ENCODE data around the gene SLC9A7. TPM values are rescaled to one million over a fixed set of nuclear protein-coding genes. Genes with fewer than 3 reads are reported as not detected.

The SLC9A7 gene
- total RNA-seq, 1 donor = 63.2 TPM

- peak; percentile 73 for DNase-seq (ENCODE audit: low read depth)
- TF ChIP-seq CTCF (IDR thresholded peaks at IDR 0.05; ENCODE audit: insufficient read depth, low read length) = no peak
- no peak overlapping the region for H3K4me3 ChIP-seq (ENCODE audit: low read depth, low read length)
Observed at GRCh38 chrX:46582325-46582724, 176.6 kb downstream of the SLC9A7 start.

- no peak for DNase-seq (ENCODE audit: low read depth)
- TF ChIP-seq CTCF (IDR thresholded peaks at IDR 0.05; ENCODE audit: insufficient read depth, low read length) = no peak
- no peak overlapping the region for H3K4me3 ChIP-seq (ENCODE audit: low read depth, low read length)
Observed at GRCh38 chrX:46580613-46581012, 178.3 kb downstream of the SLC9A7 start.

GRCh38 chrX:46579250-46579649 lies 179.7 kb downstream of the SLC9A7 start:
- no peak for DNase-seq (ENCODE audit: low read depth)
- H3K4me3 ChIP-seq (ENCODE audit: low read depth, low read length) = no peak overlapping the region
- TF ChIP-seq CTCF (IDR thresholded peaks at IDR 0.05; ENCODE audit: insufficient read depth, low read length) = no peak

GRCh38 chrX:46577221-46578005 lies 181.5 kb downstream of the SLC9A7 start:
- H3K4me3 ChIP-seq (ENCODE audit: low read depth, low read length) = no peak overlapping the region
- peak; percentile 59 for DNase-seq (ENCODE audit: low read depth)
- TF ChIP-seq CTCF (IDR thresholded peaks at IDR 0.05; ENCODE audit: insufficient read depth, low read length) = no peak

- no peak overlapping the region for H3K4me3 ChIP-seq (ENCODE audit: low read depth, low read length)
- TF ChIP-seq CTCF (IDR thresholded peaks at IDR 0.05; ENCODE audit: insufficient read depth, low read length) = no peak
- no peak for DNase-seq (ENCODE audit: low read depth)
Observed at GRCh38 chrX:46576458-46576857, 182.5 kb downstream of the SLC9A7 start.

GRCh38 chrX:46575991-46576392 lies 182.9 kb downstream of the SLC9A7 start:
- TF ChIP-seq CTCF (IDR thresholded peaks at IDR 0.05; ENCODE audit: insufficient read depth, low read length) = no peak
- peak; percentile 55 for DNase-seq (ENCODE audit: low read depth)
- peak overlapping the region; percentile 4 for H3K4me3 ChIP-seq (ENCODE audit: low read depth, low read length)

- peak overlapping the region; percentile 60 for H3K4me3 ChIP-seq (ENCODE audit: low read depth, low read length)
- no peak for DNase-seq (ENCODE audit: low read depth)
- TF ChIP-seq CTCF (IDR thresholded peaks at IDR 0.05; ENCODE audit: insufficient read depth, low read length) = no peak
Observed at GRCh38 chrX:46575586-46575985, 183.3 kb downstream of the SLC9A7 start.
